Measurements from ENCODE around the gene PAN3. TPM values are rescaled to one million over a fixed set of nuclear protein-coding genes. Genes with fewer than 3 reads are reported as not detected.

Gene PAN3
- total and polyA plus RNA-seq, 2 experiments from 2014 or later: 27.4 to 58.2 TPM

DNA sequence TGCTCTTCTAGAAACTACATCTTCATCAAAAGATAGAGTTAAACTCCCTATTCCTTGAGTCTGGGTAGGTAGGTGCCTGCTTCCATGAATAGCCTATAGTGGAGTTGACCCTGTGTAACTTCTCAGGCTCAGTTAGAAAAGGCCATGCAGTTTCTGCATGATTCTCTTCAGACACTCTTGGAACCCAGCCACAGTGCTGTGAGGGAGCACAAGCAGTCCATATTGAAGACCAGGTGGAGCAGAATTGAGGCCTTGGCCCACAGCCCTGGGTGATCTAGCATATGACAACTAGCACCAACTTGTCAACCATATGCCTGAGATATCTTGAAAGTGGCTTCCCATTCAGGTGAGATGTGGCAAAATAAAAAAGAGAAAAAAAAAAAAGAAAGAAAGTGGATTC lies 10.3 kb upstream of the PAN3 start:
- Mint-ChIP-seq H3K27ac (no peak overlapping the region), H3K36me3 (ENCODE audit: low read depth) (no peaks in the 10 kb centered on the region)
- no peak for ATAC-seq

More for the DNA sequence above, 10.3 kb upstream of the PAN3 start:
- no peaks in the 10 kb centered on the region for H3F3A ChIP-seq (replicated peaks; ENCODE audit: low read depth)
- no peak overlapping the region for H3K27ac ChIP-seq (ENCODE audit: low read depth)
- no peak for DNase-seq (ENCODE audit: low spot score)
- no peak overlapping the region for H2AFZ ChIP-seq
- H3K9me2 ChIP-seq (ENCODE audit: insufficient read depth): no peaks in the 10 kb centered on the region
- no peak overlapping the region for H3K4me2 ChIP-seq
- H3K27me3 Mint-ChIP-seq (ENCODE audit: insufficient read depth, low read depth, poor library complexity): peaks cover 3% of the 10 kb centered on the region
- no peak overlapping the region for H3K4me3 Mint-ChIP-seq
- H3K36me3 ChIP-seq (ENCODE audit: insufficient read depth): no peaks in the 10 kb centered on the region
- H3K4me1 ChIP-seq (ENCODE audit: insufficient read depth): no peaks in the 10 kb centered on the region
- H4K20me1 ChIP-seq (replicated peaks; ENCODE audit: insufficient read depth): no peaks in the 10 kb centered on the region
- H3K9me3 Mint-ChIP-seq: no peaks in the 10 kb centered on the region
- no peaks in the 10 kb centered on the region for H3K27me3 ChIP-seq (ENCODE audit: insufficient read depth)
- H3K4me1 Mint-ChIP-seq: no peaks in the 10 kb centered on the region
- no peak for TF ChIP-seq NANOG (IDR thresholded peaks at IDR 0.05; ENCODE audit: borderline replicate concordance)
- TF ChIP-seq POLR2AphosphoS5 (IDR thresholded peaks at IDR 0.05; ENCODE audit: low read depth): no peak
- TF ChIP-seq, protein P1, sequence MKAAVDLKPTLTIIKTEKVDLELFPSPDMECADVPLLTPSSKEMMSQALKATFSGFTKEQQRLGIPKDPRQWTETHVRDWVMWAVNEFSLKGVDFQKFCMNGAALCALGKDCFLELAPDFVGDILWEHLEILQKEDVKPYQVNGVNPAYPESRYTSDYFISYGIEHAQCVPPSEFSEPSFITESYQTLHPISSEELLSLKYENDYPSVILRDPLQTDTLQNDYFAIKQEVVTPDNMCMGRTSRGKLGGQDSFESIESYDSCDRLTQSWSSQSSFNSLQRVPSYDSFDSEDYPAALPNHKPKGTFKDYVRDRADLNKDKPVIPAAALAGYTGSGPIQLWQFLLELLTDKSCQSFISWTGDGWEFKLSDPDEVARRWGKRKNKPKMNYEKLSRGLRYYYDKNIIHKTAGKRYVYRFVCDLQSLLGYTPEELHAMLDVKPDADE (IDR thresholded peaks at IDR 0.05): no peak
- no peak for TF ChIP-seq JUNB (IDR thresholded peaks at IDR 0.05; ENCODE audit: unreplicated experiment)
- TF ChIP-seq, protein P2, sequence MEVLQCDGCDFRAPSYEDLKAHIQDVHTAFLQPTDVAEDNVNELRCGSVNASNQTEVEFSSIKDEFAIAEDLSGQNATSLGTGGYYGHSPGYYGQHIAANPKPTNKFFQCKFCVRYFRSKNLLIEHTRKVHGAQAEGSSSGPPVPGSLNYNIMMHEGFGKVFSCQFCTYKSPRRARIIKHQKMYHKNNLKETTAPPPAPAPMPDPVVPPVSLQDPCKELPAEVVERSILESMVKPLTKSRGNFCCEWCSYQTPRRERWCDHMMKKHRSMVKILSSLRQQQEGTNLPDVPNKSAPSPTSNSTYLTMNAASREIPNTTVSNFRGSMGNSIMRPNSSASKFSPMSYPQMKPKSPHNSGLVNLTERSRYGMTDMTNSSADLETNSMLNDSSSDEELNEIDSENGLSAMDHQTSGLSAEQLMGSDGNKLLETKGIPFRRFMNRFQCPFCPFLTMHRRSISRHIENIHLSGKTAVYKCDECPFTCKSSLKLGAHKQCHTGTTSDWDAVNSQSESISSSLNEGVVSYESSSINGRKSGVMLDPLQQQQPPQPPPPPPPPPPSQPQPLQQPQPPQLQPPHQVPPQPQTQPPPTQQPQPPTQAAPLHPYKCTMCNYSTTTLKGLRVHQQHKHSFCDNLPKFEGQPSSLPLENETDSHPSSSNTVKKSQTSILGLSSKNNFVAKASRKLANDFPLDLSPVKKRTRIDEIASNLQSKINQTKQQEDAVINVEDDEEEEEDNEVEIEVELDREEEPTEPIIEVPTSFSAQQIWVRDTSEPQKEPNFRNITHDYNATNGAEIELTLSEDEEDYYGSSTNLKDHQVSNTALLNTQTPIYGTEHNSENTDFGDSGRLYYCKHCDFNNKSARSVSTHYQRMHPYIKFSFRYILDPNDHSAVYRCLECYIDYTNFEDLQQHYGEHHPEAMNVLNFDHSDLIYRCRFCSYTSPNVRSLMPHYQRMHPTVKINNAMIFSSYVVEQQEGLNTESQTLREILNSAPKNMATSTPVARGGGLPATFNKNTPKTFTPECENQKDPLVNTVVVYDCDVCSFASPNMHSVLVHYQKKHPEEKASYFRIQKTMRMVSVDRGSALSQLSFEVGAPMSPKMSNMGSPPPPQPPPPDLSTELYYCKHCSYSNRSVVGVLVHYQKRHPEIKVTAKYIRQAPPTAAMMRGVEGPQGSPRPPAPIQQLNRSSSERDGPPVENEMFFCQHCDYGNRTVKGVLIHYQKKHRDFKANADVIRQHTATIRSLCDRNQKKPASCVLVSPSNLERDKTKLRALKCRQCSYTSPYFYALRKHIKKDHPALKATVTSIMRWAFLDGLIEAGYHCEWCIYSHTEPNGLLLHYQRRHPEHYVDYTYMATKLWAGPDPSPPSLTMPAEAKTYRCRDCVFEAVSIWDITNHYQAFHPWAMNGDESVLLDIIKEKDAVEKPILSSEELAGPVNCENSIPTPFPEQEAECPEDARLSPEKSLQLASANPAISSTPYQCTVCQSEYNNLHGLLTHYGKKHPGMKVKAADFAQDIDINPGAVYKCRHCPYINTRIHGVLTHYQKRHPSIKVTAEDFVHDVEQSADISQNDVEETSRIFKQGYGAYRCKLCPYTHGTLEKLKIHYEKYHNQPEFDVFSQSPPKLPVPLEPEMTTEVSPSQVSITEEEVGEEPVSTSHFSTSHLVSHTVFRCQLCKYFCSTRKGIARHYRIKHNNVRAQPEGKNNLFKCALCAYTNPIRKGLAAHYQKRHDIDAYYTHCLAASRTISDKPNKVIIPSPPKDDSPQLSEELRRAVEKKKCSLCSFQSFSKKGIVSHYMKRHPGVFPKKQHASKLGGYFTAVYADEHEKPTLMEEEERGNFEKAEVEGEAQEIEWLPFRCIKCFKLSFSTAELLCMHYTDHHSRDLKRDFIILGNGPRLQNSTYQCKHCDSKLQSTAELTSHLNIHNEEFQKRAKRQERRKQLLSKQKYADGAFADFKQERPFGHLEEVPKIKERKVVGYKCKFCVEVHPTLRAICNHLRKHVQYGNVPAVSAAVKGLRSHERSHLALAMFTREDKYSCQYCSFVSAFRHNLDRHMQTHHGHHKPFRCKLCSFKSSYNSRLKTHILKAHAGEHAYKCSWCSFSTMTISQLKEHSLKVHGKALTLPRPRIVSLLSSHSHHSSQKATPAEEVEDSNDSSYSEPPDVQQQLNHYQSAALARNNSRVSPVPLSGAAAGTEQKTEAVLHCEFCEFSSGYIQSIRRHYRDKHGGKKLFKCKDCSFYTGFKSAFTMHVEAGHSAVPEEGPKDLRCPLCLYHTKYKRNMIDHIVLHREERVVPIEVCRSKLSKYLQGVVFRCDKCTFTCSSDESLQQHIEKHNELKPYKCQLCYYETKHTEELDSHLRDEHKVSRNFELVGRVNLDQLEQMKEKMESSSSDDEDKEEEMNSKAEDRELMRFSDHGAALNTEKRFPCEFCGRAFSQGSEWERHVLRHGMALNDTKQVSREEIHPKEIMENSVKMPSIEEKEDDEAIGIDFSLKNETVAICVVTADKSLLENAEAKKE (CRISPR knock-in tag; IDR thresholded peaks at IDR 0.05): no peak
- no peak for TF ChIP-seq EZH2phosphoT487 (IDR thresholded peaks at IDR 0.05; ENCODE audit: unreplicated experiment)
- TF ChIP-seq, protein P3, sequence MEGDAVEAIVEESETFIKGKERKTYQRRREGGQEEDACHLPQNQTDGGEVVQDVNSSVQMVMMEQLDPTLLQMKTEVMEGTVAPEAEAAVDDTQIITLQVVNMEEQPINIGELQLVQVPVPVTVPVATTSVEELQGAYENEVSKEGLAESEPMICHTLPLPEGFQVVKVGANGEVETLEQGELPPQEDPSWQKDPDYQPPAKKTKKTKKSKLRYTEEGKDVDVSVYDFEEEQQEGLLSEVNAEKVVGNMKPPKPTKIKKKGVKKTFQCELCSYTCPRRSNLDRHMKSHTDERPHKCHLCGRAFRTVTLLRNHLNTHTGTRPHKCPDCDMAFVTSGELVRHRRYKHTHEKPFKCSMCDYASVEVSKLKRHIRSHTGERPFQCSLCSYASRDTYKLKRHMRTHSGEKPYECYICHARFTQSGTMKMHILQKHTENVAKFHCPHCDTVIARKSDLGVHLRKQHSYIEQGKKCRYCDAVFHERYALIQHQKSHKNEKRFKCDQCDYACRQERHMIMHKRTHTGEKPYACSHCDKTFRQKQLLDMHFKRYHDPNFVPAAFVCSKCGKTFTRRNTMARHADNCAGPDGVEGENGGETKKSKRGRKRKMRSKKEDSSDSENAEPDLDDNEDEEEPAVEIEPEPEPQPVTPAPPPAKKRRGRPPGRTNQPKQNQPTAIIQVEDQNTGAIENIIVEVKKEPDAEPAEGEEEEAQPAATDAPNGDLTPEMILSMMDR (conservative IDR thresholded peaks at IDR 0.05; ENCODE audit: low read depth in 2 of 2): no peak
- TF ChIP-seq, protein P4, sequence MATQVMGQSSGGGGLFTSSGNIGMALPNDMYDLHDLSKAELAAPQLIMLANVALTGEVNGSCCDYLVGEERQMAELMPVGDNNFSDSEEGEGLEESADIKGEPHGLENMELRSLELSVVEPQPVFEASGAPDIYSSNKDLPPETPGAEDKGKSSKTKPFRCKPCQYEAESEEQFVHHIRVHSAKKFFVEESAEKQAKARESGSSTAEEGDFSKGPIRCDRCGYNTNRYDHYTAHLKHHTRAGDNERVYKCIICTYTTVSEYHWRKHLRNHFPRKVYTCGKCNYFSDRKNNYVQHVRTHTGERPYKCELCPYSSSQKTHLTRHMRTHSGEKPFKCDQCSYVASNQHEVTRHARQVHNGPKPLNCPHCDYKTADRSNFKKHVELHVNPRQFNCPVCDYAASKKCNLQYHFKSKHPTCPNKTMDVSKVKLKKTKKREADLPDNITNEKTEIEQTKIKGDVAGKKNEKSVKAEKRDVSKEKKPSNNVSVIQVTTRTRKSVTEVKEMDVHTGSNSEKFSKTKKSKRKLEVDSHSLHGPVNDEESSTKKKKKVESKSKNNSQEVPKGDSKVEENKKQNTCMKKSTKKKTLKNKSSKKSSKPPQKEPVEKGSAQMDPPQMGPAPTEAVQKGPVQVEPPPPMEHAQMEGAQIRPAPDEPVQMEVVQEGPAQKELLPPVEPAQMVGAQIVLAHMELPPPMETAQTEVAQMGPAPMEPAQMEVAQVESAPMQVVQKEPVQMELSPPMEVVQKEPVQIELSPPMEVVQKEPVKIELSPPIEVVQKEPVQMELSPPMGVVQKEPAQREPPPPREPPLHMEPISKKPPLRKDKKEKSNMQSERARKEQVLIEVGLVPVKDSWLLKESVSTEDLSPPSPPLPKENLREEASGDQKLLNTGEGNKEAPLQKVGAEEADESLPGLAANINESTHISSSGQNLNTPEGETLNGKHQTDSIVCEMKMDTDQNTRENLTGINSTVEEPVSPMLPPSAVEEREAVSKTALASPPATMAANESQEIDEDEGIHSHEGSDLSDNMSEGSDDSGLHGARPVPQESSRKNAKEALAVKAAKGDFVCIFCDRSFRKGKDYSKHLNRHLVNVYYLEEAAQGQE (IDR thresholded peaks at IDR 0.05; ENCODE audit: unreplicated experiment): no peak
- TF ChIP-seq CREB1 (CRISPR knock-in tag; IDR thresholded peaks at IDR 0.05; ENCODE audit: low read depth): no peak
- TF ChIP-seq STAT1 (IDR thresholded peaks at IDR 0.05; ENCODE audit: unreplicated experiment): no peak
- TF ChIP-seq EZH2 (IDR thresholded peaks at IDR 0.05; ENCODE audit: low read depth, unreplicated experiment): no peak
- TF ChIP-seq ZNF331 (CRISPR knock-in tag; IDR thresholded peaks at IDR 0.05; ENCODE audit: low read depth): no peak
- TF ChIP-seq ZNF114 (CRISPR knock-in tag; IDR thresholded peaks at IDR 0.05): no peak
- H3K4me3 ChIP-seq: no peak overlapping the region
- no peaks in the 10 kb centered on the region for H3K79me2 ChIP-seq (replicated peaks; ENCODE audit: insufficient read depth)

All from GM23338 (cell line).